Measurements from ENCODE around the gene KCNJ15.
"Not testable (repeated sequence)": the region's sequence is repeated elsewhere in the genome, so short reads cannot be mapped to it uniquely, and the experiment has no call there.

KCNJ15 gene

DNA sequence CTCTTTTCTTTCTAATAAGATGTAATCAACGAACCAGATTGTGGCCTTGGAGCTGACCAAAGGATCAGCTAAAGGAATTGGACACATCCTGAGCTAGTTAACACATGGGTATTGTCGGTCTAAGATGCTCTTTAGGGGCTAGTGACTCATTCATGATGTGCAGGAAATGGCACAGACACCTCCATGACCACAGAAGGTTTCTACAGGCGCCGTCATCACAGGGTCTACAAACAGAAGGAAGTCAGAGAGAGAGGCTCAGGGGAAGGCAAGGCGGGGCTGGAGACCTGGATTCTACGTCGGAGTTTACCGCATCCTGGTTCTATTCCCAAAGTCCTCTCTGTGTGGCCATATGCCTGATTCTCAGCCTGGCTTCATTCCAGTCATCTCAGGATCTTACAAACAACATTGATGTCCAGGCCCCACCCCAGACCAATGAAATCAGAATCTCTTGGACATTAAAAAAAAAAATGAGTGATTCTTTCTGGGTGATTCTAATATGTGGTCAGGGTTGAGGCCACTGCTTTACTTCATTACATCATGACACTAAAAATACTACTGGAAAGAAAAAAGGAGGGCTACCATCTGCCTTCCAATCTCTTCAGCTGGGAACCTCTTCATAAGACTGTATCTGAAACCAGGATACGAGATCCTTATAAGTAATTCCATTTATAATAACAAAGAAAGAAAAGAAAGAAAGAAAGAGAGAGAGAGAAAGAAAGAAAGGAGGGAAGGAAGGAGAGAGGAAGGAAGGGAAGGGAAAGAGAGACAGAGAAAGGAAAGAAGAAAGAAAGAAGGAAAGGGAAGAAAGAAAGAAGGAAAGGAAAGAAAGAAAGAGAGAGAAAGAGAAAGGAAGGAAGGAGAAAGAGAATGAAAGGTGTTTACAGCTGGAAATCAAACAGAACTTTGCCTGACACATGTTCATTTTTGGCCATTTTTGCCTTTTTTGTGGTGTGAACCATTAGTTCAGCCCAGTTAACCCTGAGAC lies 11.6 kb upstream of the KCNJ15 start:
- no peak for DNase-seq

DNA sequence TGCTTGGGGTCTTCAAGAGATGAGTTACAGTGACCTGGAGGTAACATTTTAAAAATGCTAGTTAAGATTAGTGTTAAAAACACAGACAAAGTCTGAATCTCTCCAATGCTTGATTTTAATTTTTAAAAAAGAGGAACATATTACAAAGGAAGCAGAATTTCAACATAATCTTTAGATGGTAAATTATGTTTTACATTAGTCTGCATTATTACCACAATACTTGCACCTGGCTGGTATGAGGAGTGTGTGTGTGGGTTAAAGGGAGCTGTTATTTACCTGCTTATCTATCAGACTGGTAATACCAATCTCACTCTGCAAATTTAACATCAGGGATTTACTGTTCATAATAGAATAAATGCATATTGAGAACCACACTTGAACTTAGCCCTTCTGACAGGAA lies 10.3 kb upstream of the KCNJ15 start:
- DNase-seq = no peak

DNA sequence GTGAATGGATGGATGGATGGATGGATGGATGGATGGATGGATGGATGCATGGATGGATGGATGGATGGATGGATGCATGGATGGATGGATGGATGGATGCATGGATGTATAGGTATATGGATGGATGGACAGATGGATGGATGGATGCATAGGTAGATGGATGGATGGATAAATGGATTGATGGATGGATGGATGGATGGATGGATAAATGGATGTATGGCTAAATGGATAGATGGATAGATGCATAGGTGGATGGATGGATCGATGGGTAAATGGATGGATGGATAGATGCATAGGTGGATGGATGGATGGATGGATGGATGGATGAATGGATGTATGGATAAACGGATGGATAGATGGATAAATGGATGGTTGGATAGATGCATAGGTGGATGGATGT lies 9.7 kb upstream of the KCNJ15 start:
- not testable (repeated sequence) for DNase-seq

DNA sequence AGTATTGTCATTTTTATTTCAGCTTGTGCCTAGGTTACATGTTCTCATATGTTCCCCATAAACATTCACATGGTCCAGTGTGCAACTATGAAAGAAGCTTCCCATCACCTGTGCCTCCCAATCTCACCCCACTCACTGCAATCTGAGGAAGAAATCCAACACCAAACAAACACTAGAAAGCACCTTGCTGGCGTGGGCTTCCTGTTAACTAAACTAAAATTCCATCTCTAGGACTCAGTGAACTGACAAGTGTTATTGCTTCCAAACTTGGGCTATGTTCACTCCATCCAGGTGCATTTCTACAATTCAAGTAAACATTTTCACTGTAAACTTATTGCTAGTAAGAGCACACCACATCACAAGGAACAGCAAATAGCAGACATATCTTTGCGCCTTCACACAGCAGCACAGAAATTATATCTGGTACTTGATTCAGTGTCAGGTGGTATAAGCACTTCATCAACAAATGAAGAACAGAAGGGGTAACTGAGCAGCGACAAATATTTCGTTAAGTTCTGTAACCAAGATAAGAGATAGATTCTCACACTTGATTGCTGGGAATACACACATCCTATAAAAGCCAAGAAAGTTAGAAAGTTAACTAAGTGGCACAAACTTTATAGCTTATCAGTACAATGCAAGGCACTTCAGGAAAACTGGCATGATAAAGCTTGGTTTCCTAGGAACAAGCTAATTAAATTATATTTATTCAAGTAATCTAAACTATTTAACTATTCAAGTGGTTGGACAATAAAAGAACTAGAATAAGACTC lies 8.9 kb upstream of the KCNJ15 start:
- DNase-seq = peak; percentile 61

DNA sequence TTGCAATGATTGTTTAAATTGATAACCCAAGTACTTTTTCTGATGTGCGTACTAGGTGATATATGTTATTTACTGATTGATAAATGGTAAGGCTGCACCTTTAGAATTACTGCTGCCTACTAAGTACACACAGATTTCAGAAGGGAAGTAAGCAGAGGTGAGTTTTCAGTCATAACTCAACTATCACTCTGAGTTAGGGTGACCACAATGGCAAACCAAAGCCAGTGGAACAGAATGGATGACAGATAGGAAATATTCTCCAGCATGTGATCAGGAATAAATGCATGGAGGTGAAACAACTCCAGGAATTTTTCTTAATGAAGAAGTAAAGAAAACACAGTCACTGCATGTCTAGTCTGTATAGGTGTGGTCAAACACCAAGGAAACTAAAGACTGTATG lies 7.5 kb upstream of the KCNJ15 start:
- DNase-seq = no peak

DNA sequence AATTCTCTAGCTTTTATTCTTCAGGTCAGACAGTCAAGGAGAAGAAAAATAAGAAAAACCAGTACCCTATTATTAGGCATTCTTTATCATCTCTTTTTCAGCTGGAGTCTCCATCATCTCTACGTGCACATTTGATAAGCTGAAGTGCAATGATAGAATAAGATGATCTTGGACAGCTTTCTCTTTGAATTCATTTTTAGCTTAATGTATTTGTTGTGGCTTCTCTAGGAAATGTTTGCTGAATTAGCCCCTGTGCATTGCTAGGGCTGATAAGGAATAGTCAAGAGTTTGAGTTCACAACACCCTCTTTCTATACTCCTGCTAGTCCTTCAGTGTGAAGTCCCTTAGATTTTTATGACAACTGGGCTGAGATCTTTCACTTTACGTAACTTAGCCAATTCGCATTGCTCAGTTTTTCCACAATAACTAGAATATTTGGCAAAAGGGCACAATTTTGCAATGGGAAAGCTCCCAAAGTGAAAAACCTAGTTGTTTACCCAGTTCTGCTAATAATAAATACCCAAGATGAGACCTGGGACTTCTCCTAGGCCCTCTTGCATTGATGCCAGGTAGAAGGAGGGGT lies 7.0 kb upstream of the KCNJ15 start:
- DNase-seq = no peak

DNA sequence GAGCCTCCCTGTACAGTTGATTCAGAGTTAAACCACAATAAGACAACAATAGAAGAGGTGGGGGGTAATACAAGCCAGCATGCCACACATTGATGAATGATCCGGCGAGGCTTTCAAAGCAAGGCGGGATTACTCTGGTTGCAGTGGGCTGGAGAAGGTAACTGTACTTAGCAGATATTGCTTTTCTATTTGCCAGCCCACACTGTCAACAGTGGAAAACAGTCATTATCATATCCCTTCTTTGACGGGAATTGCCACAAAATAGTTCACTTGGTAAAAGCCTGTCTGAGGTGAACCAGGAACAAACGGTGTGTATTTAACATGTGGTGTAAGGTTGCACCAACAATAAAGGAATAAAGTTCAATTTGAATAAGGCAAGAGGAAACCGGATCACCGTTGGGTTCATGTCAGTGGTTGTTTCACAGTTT lies 5.8 kb upstream of the KCNJ15 start:
- no peak for DNase-seq

DNA sequence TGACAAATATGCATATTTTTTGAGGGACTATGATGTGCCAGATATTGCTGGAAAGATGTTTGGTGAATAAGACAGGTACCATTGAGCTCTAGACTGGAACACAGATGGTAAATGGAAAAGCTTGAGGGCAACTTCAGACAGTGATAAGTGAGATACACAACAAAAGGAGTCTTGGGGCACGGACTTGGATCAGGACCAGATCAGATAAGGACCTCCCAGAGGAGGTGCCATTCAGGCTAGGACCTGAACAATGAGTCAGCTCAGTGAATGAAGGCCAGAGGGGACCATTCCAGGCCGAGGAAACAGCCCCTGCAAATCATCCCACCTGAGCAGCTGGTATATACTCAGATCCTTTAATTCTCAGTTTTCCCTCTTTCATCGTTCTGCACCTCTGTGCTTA lies 1.8 kb upstream of the KCNJ15 start:
- DNase-seq = no peak

DNA sequence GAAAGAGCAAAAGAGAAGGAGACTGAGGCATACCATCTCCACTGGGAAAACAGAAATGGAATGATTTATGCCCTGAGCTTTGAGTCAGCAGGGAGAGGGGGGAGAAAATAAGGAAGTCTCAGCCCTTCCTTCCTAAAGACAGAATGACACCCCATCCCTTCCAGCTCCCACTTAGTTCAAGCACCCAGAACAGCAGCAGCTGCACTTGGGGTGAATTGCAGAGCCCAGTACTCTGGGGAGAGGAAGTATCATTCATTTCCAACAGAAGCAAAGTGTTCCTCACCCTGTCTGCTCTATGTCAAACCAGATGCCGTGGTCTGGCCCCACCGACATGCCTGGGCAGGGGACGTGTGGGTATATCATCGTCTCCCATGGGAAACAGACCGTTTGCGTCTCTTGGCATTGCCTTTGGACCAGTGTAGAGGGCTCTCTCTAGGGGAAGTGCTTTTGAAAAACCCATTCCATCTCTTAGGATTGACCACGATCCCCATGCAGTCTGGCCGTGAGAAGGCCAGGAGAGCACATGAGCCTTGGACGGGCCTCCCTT lies 1.1 kb upstream of the KCNJ15 start:
- DNase-seq = no peak

DNA sequence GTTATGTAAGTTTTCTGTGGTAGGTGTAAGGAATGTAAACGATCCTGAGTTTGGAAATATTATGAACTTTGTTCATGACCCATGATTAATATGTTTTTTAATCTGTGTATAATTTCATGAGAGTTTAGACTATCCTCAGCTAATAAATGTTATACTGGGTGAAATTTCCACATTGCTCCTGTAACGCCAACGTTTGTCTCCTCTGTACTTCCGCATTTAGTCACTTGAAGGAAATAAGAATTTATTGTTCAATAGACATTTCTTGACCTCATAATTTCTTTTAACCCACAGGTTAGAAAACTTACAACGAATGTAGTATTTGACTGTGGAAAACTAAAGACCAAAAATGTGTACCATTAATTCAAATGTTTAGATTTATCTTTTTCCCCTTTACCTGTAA lies 876 bp downstream of the KCNJ15 start:
- no peak for DNase-seq

DNA sequence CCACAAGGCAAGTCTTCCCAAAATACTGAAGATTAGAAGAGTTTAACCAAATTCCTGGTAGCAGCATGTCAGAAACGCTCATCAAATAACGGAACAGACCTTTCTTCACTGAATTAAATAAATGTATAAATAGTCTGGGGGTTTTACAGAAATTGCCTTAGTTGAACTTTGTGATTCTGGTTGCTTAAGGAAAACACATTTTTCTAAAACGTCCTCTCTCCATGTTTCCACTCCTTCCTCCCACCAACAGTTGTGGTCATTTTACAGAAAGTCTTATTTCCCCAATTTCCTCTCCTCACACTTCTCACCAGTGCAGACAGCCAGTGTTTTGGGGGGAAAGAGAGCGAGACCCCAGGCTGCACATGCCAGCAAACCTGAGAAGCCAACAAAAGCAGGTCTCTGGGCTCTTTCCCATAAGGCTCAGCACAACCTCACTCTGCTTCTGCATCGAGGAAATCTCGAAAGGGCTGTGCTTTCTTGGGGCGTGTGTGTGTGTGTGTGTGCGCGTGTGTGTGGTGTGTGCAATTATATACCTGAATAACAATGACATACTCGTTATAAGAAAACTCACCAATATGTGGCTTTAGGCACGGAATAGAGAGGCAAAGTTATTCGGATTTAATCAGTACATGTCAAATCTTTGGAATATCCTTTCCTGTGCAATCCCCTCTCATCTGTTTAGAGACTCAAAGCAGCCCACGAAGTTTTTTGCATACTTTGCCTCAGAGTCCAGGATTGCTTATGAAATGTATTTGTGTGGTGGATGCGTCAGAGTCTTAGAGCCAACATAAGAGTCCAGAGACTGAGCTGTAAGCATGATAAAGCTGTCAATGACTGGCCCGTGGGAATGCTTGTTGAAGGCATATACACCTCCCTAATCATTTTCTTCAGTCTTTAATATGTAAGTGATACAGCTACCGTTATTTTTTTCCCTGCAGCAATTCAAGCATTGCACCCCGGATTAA lies 2.0 kb downstream of the KCNJ15 start:
- DNase-seq = no peak

DNA sequence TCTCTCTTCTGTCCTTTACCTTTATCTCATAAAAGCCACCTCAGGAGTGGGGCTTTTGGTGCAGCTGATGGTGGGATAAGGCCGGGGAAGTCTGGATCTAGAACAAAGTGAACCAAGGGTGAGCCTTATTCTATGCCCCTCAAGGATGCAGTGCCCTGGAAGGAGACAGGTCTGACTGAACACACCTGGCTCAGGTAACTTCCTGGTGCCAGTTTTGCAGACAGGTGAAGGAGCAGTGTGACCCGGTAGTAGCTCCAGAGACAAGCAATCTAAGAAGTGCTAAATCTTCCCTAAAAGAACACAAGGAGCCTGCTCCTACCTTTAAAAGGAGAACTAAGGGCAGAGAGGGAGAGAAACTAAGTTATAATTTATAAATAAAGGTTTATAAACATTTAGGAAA lies 2.9 kb downstream of the KCNJ15 start:
- no peak for DNase-seq

DNA sequence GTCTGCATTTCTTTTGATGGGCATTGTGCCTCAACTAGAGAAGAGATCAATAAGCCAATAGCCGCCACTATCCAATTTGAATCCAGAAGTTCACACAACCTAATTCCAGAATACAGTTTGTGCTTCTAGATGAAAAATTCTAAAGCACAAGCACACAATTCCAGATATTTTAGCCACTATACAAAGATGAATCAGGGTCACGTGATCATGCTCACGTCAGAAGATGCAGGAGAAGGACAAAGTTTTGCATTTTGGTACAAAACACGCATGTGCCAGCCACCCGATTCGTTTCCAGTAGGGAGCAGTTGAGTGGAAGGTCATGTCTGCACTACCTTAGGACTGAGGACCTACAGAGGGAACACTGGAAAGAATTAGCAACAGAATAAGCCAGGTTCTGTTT lies 3.6 kb downstream of the KCNJ15 start:
- no peak for DNase-seq

DNA sequence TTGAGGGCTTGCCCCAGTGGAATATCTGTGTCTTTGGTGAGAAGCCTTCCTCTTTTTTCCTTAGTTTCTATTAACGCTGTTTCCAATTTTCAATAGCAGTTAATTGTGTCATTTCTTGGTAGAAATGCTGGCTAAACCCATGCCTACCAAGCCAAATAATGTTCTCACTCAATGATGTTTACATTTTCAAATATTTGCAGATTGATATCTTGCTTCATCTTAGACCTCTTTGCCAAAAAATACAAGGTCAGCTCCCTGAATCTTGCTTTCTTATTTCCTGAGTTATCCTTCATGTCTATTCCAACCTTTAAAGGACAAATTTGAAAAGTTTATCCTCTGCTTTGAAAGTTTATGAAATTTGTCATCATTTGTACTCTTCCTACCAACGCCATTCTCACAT lies 5.1 kb downstream of the KCNJ15 start:
- DNase-seq = no peak

DNA sequence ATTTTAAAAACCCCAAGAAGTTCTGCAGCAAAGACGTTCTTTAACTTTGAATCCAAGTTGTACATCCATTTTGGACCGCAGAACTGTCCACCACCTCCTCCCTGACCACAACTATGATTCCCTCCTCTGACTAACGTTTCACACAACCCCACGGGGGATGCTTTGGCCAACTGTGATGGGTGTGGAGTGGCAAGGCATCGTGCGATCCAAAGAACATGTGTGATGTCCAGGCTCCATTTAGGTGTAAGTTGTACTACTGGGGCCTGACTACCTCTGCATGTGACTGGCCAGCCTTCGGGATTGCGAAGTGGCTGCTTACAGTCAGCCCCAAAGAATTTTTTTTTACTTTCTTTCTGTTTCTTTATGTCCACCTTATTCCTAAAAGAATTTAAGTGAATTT lies 6.7 kb downstream of the KCNJ15 start:
- no peak for DNase-seq

DNA sequence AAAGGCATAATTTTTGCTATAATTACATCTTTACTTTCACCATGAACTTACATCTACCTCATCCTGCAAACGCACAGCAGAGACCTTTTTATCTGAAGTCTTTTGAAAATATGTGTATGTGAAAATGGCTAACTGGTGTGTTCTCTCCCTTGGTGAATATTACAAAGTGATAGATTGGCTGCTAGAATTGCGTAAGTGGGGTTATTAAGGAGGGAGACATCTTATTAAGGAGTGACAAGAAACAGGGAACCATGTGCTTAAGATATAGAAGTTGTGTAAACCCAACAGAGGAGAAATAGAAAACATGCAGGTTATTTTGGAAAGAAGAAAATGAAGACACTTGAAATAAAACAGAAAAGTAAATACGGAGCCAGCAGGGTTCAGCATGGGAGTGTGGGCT lies 7.8 kb downstream of the KCNJ15 start:
- no peak for DNase-seq

DNA sequence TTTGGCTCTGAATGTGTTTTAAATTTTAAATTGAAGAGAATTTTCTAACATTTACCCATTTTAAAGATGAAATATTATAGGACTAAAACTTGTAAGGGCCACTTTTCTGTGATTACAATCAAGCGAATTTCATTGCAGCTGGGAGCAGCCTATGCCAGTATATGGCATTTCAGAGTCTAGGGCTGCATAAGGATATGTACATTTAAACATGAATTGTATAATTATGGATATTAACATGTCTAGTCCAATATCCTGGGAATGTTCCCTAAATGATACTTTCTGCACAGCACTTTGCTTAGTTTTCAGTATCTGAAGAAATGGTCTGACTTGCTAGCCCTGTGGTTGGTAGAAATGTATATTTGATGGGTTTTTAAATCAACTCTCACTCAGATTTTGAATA lies 8.4 kb downstream of the KCNJ15 start:
- DNase-seq = no peak

DNA sequence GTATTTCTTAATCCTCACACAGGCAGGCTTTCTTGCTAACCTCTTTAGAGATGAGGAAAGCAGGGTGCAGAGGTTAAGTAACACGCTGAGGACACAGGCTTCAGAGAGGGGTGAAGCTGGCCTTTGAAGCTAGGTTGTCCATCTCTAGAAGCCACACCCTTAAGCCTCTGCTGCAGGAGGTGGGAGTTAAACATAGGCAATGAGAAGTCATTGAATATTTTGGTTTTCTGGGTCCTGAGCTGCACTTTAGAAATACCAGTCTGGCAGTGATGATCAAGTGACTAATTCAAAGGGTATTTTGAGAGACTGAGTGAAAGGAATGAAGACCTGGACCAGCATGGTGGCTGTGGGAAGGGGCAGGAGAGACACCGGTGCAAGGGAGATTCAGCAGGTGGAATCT lies 9.9 kb downstream of the KCNJ15 start:
- no peak for DNase-seq

DNA sequence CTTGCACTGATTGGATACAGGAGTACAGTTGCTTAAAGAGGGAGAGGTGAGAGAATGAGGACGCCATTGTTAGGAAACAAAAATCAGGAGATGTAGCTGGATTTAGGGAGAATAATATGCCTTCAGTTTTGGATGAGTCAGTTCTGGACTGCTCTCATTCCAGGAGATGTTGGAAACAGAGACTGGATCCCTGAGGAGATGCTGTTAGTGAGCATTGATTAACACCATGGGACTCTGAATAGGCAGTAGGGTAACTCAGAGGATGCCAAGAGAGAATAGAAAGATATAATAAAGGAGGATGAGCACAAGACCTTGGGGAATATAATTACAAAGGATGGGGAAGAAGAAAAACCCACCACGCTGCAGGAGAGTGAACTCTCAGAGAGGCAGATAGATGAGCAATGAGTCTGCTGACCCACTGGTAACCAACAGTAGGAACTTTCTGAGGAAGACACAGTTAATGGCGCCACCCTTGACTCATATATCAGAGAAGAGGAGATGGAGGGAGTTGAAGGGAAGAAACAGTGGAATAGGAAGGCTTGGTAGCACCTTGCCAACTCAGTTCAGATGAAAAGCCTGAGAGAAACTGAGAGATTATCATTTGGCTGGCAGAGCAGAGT lies 10.5 kb downstream of the KCNJ15 start:
- no peak for DNase-seq

DNA sequence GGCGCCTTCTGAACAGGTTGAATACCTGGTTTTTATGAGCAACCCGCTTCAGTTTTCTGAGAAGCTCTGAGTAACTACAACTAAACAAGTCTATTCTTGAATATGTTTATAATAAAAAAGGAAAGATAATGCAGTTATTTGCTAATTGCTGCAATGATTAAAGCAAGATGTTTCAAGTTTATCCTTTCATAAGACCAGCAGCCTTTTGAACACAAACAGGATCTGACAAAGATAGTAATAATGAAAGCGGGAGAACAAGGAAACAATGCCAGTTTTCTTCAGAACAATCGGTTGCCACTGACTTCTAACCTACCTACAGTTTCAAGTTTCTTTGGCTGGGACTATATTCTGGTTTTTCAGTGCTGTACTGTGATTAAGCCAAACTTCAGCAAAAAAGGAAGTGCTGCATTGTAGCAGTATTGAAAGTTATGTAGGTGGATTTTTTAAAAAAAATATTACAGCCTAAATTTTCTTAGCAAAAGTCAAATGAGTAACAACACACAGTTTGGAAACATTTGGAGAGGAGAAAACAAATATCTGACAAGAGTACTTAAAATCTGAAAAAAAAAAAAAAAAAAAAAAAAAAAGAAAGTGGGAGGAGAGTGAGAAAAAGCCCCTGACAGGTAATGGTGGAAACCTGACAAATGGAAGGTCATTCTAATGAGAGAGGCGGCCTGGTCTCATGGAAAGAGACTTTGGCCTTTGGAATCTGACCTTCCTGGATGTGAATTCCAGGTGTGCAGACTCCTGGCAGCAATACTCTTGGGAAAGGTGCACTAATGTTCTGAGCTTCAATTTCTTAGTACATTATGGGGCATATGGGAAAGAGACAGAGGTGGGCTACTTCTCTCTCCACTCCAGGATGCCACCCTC lies 11.4 kb downstream of the KCNJ15 start:
- no peak for DNase-seq
